Right hindlimb (tissue), 1 donor: ENCODE results near the gene KIAA1191.

Experiments used
- DNase-seq: peaks from one replicate; pipeline ENCODE4 v3.0.0-alpha.2; 2018

Gene KIAA1191

DNA sequence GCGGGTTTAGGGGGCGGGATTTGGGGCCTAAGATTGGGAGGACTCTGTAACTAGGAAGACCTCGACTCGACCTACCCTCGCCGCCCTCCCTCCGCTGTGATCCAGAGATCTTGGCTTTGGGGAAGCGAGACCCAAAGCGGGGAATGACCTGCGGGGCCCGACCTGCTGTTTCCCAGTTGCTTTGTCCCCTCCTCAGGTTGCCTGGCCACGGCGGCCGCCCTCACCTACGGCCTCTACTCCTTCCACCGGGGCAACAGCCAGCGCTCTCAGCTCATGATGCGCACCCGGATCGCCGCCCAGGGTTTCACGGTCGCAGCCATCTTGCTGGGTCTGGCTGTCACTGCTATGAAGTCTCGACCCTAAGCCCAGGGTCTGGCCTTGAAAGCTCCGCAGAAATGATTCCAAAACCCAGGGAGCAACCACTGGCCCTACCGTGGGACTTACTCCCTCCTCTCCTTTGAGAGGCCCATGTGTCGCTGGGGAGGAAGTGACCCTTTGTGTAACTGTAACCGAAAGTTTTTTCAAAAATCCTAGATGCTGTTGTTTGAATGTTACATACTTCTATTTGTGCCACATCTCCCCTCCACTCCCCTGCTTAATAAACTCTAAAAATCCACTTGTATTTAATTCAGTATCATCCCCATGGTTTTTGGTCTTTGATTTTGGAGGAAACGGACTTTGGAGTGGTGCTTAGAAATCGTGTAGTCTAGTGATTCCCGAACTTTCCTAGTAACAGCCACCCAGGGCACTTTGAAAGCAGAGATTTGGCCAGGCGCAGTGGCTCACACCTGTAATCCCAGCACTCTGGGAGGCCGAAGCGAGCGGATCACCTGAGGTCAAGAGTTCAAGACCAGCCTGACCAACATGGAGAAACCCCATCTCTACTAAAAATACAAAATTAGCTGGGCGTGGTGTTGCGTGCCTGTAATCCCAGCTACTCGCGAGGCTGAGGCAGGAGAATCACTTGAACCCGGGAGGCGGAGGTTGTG lies 27.9 kb upstream of the KIAA1191 start:
- no peak for DNase-seq

- DNase-seq: peak; percentile 99
These were observed 27.0 kb upstream of the KIAA1191 start, which contains the start of the genes HIGD2A and NOP16 for GRCh38 chr5:176388444-176389134. Gene HIGD2A (plus strand): TSS chr5:176388751. CDS start chr5:176388820, 69 bp downstream. Gene NOP16 (minus strand): TSS chr5:176388598. CDS start chr5:176388539, 59 bp downstream.

GRCh38 chr5:176388003-176388443 lies 26.5 kb upstream of the KIAA1191 start:
- no peak for DNase-seq

DNA sequence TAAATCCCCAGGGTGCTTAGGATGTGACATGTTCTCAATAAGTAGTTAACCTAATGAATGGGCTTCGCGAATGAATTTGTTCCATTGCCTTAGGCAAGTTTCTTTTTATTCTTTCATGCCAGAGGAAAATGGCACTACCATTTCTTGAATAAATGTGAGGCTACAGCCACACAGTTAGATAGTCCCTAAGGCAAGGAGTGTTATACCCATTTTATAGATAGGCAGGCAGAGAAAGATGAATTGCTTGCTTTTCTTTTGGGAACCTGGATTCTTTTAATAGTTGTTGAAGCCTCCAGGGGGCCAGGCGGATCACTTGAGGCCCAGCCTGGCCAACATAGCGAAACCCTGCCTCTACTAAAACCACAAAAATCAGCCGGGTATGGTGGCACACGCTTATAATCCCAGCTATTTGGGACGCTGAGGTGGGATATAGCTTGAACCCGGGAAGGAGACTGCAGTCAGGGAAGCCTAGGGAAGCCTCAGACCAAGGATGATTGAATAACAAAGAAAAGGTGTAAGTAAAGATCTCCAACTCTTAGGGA lies 25.9 kb upstream of the KIAA1191 start:
- no peak for DNase-seq

DNA sequence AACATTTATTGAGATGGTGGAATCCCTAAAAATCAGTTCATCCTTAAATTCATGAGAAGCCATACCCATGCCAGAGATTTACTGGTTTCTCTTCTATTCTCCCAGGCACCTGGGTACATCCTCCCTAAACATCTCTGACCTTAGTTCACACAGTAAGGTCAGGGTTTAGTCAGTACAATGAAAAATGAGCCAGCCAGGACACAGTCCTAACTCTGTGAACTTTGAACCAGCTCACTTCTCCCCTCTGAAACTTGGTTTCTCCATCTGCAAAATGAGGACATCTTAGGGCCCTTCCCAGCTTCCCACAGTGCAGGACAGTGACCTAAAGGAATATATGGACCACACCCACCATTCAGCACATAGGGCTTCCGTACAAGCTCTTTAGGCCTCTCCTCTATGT lies 24.9 kb upstream of the KIAA1191 start:
- no peak for DNase-seq

GRCh38 chr5:176384991-176385390 lies 23.4 kb upstream of the KIAA1191 start:
- no peak for DNase-seq

DNA sequence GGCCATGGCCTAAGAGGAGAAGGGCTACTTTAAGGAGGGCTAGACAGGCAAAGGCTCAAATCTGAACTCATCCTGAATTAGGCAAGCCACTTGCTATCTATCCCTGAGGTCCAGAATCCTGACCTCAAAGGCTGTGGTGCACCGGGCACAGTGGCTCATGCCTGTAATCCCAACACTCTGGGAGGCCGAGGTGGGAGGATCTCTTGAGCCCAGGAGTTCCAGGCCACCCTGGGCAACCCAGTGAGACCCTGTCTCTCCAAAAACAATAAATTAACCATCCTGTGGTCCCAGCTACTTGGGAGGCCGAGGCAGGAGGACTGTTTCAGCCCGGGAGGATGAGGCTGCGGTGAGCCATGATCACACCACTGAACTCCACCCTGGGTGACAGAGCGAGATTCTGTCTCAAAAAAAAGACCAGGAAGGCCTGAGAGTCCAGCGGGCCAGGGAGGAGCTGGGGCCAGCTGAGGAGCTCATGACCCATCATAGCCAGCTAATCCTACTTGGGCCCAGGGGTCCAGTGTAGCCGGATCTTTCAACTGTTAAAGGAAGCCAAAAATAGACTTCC lies 22.9 kb upstream of the KIAA1191 start:
- no peak for DNase-seq

DNA sequence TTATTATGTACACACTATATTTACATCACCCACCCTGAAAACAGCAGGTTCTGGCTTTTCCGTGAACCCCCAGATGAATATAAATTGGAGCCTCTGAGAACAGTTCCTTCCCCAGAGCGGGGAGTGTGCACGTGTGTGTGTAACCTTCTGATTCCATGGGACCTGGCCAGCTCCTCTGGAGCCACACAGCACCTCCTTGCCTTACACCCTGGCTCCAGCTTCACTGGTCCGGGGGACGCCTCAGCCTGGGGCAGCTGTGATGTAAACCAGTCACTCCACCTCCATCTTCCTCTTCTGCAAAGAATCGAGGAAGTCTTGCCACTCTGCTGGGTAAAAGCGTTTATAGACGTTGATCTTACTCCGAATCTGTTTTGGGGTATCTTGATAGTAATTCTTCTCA lies 22.4 kb upstream of the KIAA1191 start:
- no peak for DNase-seq

DNA sequence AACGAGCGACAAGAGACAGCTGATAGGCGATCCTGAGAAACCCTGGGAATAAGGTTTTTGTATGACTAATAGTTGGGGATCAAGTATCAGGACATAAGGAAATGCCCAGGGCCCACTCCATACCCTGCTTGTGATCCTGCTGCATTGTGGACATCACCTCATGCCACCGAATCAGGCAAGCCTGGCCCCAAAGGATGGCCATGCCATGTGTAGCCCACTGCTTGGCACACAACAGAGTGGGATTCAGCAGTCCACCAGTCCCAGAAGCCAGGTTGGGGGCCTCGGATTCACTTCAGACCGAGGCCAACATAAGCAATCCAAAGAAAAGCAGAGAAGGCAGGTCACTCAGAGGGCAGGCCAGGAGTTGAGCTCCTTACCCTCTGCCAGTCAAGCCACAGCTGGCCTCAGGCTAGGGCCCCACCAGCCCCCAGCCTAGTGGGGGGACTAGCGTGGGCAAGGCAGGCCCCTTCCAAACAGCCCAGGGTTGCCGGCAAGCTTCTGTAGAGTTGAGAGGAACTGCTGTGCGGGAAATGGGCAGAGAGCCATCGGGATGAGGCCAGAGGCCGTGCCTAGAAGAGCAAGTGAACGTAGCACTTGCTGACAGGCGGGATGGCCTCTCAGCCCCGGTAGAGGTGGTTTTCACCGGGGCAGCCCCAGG lies 21.8 kb upstream of the KIAA1191 start:
- no peak for DNase-seq

DNA sequence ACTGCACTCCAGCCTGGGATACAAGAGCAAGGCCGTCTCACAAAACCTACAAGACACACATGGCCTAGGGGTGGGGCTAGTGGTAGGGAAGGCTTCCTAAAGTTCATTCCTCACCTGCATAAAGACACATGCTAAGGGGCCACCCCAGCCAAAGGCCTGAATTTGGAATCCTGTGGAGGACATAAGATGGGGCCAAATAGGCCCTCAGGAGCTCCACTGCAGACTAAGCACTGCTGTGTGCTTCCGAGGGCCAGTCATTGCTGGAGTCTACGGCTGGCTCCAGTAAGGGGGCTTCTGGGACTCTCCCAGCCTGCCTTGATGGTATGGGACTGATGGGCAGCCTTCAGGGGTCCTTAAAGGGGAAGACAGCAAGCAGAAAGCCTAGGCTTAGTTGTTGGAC lies 21.2 kb upstream of the KIAA1191 start:
- no peak for DNase-seq

GRCh38 chr5:176381979-176382378 lies 20.4 kb upstream of the KIAA1191 start:
- no peak for DNase-seq

- DNase-seq: no peak
These were observed 19.9 kb upstream of the KIAA1191 start for GRCh38 chr5:176381423-176381822.

DNA sequence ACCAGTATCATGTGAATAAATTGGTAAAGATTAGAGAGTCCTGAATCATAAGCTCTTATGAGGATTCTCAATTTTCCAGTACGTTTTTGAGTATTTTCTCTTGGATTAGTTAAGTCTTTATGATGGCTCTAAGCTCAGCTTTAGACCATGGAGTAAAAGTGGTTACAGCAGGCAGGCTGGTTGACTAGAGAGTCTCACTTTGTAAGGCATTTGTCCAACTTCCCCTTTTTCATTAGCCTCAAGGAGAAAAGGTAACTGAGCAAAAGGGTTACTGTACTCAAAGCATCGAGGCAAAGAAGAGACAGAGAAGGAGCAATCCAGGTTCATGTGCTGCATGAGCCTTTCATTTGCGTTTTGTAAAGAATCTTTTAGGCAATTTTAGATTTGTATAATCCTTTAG lies 18.3 kb upstream of the KIAA1191 start:
- no peak for DNase-seq

DNA sequence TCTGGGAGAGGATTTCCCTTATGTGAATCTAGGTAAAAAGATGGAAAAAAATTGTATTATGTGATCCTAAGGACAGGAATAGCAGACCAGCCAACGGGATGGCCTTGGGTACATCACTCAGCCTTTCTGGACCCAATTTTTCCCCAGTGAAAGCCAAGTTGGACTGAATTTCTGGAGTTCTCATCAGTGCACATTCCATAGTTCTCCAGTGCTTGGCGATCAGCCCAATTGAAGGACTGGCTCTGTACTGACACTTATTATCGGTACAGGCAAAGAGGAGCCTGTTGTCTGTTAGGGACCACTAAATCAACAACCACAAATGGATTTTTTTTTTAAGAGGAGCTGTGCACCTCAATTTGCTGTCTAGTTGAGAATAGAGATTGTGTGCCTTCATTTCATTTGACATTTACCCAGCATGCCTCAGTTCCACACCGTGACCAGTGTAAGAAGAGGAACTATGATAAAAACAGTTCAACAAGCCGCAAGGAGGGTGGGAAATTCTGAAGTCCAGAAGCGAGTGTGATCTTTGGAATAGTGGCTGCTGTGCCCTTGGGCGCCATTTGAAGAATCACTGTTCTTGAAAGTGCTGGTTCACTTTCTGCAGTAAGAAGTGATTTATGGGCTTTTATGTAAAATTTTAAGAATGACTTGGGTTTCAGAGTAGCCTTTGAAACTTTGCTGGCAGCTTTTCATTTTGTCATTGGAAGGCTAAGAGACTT lies 11.7 kb upstream of the KIAA1191 start:
- peak; percentile 29 for DNase-seq

DNA sequence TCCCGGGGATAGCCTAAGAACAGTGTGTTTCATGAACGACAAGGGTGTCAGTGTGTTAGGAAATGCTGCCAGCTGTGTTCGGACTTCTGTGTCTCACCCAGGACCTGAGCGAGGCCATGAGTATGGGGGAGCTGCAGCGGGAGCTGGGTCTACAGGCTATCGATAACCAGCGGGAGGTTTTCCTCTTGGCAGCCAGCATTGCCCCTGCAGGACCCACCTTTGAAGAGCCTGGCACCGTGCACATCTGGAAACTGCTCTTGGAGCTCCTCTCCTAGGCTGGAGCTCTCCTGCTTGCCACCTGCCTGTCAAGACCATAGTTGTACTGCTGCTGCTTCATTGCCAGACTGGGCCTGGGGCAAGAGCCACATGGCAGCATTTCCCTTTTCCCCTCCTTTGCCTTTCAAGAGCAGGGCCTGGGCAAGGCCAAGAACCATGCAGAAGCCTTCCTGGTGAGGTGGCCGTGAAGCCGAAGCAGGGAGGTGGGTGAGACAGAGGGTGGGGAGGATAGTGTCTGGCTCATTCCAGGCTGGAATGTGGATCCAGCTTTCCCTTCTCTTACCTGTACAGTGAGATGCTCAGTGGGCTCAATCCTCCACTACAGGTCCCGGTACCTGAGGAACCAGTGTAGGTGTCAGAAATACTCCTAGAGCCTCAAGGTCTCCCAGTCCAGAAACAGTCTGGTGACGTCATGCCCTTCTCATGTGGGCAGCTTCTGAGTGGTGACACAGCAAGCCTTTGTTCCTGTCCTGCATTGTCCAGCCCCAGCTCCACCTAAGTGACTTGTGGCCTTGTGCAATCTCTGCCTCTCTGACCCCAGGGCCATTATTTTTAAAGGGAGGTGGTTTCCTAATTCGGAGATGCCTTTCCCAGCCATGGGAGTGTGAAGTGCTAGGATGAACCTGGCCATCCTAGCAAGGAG lies 10.3 kb upstream of the KIAA1191 start:
- no peak for DNase-seq

DNA sequence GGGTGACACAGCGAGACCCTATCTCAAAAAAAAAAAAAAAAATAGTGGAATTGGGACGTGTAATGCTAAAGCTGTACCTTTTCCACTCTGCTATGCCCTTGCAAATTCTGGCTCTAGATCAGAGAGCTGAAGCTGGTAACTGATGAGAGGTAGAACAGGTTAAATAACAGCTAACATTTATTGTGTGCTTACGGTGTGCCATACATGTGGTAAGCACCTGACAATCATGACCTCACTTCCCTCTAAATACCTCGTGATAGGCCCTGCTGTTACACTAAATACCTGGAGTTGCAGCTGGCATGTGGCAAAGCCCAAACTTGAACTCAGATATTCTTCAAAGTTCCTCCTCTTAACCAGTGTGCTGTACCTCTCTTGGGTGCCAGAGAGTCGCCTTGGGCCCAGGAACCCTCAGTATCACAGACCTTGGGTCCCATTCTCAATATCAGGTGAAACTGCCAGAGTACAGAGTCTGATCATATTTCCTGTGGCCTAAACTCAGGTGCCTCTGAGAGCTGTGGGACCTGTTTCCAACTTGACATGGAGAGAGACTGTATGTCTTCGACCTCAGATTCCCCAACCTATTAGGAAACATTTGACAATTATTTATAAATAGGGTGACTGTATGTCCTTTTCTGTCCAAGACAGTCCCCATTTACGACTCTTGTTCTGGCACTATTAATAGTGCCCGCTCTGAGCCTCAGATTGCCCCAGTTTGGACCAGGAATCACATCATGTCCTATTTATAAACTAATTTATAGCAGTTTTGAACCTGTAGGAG lies 8.6 kb upstream of the KIAA1191 start:
- DNase-seq: no peak

DNA sequence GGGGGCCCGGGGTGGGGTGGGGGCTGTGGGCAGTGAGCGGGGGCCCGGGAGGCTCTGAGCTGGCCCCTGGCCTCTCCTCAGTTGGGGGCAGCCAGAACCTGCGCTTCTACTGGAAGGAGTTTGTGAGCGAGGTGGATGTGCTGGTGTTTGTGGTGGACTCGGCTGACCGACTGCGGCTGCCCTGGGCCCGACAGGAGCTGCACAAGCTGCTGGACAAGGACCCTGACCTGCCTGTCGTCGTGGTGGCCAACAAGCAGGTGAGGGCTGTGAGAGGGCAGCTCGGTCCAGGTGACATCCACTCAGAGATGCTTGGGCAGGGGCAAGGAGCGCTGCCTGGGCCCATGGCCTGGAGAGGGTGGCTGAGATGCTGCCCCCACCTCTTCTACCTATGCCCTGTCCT lies 7.2 kb upstream of the KIAA1191 start:
- no peak for DNase-seq

- DNase-seq: no peak
These were observed 4.8 kb upstream of the KIAA1191 start for GRCh38 chr5:176366232-176366894.
